Measurements from ENCODE around the gene RHCE. TPM values are rescaled to one million over a fixed set of nuclear protein-coding genes. Genes with fewer than 3 reads are reported as not detected.

The RHCE gene
- total RNA-seq, 4 donors from 2014 or later, result not detected

DNA sequence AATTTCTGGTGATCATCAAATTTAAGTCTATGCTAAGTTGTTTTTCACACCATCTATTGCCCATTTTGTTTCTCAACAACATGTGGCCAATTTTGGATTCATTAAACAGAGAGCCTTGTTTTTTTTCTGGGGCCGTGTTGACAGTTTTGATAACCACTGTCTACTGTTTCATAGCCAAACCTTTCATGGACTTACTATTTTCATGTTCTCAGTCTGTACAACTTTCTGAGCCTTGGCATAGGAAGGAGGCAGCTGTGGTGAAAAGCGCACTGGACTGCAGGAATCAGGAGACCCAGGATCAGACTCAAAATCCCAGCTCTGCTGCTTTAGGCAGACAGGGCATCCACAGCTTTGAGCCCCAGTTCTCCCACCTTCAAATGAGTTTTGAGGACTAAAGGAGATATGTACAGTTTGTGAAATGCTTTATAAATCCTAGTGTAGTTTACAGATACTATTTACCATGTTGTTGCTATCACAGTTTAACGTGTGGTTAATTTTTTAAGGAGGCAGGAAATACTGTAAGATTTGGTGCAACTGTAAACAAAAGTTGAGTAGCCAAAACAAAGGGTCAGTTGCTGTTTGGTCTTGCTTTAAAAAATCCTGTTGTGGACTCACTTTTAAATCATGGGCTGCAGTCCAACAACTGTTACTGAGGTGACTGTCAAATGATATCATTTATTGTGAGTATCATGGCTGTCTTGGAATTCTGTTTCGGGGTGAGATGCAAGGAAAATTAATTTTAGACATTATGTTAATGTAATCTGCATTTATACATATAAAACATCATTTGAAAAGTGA is 13.0 kb upstream of the RHCE start:
- H3K4me1 ChIP-seq, result peaks cover 24 to 59% (median 29%) of the 10 kb centered on the region in 4 donors
- H3K9me3 ChIP-seq, result no peaks in the 10 kb centered on the region
- in situ Hi-C loops (cut with MboI; ENCODE audit: low pct_ligation_motif_present in 1 of 4, low pct_unique_long_range_greater_than_20kb in 1 of 4, low sequenced_read_pairs in 3 of 4) (no loop called here), intact Hi-C loops (cut with DNase I; ENCODE audit: low total_unique reads) (no loop called here)
- no peaks in the 10 kb centered on the region for H3K27me3 ChIP-seq
- no peak overlapping the region for H3K4me3 ChIP-seq
- H3K36me3 ChIP-seq, result no peaks in the 10 kb centered on the region
- TF ChIP-seq, protein P1, sequence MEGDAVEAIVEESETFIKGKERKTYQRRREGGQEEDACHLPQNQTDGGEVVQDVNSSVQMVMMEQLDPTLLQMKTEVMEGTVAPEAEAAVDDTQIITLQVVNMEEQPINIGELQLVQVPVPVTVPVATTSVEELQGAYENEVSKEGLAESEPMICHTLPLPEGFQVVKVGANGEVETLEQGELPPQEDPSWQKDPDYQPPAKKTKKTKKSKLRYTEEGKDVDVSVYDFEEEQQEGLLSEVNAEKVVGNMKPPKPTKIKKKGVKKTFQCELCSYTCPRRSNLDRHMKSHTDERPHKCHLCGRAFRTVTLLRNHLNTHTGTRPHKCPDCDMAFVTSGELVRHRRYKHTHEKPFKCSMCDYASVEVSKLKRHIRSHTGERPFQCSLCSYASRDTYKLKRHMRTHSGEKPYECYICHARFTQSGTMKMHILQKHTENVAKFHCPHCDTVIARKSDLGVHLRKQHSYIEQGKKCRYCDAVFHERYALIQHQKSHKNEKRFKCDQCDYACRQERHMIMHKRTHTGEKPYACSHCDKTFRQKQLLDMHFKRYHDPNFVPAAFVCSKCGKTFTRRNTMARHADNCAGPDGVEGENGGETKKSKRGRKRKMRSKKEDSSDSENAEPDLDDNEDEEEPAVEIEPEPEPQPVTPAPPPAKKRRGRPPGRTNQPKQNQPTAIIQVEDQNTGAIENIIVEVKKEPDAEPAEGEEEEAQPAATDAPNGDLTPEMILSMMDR (IDR thresholded peaks at IDR 0.05), result no peak
- TF ChIP-seq POLR2A (IDR thresholded peaks at IDR 0.05) (no peak), POLR2AphosphoS5 (IDR thresholded peaks at IDR 0.05) (no peak), EP300 (IDR thresholded peaks at IDR 0.05; ENCODE audit: low read depth) (no peak)
- no peak for DNase-seq
- H3K27ac ChIP-seq, result peak overlapping the region in 3 of 4 donors; percentile 10 to 37 (median 36)
- WGBS, 2 donors (ENCODE audit: low coverage in 1 of 2), result 66 to 67% methylated on average over 4 of the region's 4 CpGs

DNA sequence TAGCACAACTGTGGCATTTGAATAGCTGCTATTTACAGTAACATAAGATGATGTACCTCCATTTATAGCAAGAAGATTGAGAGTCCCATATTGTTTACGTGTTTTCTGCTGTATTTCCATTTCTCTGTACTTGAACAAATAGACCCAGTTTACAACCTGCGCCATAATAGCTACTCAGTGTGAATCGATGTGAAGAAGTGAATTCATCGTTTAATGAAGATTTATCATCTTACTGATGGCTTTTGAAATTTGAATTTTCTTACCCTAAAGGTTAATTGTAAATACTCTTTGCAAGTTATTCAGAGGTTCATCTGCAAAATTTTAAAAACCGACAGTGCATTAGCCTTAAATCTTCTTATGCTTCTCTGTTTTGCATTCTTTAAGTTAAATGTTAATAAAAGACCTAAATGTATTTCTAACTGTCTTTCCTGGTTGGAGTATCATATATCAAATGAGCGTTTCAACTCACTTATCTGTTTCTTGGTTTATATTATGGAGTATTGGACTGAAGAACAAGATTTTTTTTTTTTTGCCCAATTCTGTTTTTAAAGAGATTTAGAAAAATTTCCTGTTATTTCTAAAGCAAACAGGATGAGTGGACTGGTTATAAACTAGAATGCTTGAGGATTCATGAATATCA is 12.2 kb upstream of the RHCE start:
- no peaks in the 10 kb centered on the region for H3K9me3 ChIP-seq
- peak overlapping the region in 3 of 4 donors; percentile 36 to 97 (median 37) for H3K27ac ChIP-seq
- WGBS, 2 donors (ENCODE audit: low coverage in 1 of 2), result 70 to 80% methylated on average over 6 of the region's 6 CpGs
- no peaks in the 10 kb centered on the region for H3K27me3 ChIP-seq
- no peaks in the 10 kb centered on the region for H3K36me3 ChIP-seq
- in situ Hi-C loops (cut with MboI; ENCODE audit: low pct_ligation_motif_present in 1 of 4, low pct_unique_long_range_greater_than_20kb in 1 of 4, low sequenced_read_pairs in 3 of 4), result no loop called here
- TF ChIP-seq, protein P1 (IDR thresholded peaks at IDR 0.05), result no peak
- TF ChIP-seq POLR2A (IDR thresholded peaks at IDR 0.05) (no peak), EP300 (IDR thresholded peaks at IDR 0.05; ENCODE audit: low read depth) (no peak), POLR2AphosphoS5 (IDR thresholded peaks at IDR 0.05) (no peak)
- peak overlapping the region in 1 of 4 donors; percentile 100 for H3K4me3 ChIP-seq
- H3K4me1 ChIP-seq, result peaks cover 24 to 59% (median 29%) of the 10 kb centered on the region in 4 donors
- no peak for DNase-seq
- intact Hi-C loops (cut with DNase I; ENCODE audit: low total_unique reads), result no loop called here

DNA sequence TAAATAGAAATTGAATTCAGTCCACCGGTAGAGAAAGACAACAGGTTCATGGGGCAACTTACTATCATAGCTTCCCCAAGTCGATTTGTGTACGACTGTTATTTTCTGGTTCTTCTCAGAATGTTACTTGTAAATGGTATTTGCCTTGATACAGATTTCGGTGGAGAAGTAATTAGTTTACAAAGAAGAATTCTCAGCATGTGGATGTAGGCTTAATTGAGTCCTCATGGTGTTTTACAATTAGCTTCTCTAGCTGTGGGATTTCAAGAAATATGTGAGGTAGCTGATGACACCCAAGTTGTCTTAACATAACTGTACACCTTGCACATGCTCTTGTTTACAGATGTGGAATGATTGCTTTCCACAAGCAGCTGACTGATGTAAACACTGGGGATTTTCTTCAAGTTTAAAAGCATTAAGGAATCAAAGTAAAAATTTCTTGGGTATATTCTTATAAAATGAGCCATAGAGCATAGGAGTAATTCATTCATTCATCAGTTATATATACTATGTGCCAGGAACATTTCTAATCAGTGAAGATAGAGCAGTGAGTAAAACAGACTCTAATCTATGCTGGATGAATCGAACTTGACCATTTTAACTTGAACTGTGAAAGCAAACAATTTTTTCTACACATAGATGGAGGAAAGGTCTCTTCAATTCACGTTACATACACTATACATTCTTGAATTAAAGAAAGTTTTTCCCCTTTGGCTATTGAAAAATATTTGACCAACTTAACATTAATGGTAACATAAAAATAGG is 11.5 kb upstream of the RHCE start:
- peak overlapping the region; percentile 94 to 97 (median 96) for H3K27ac ChIP-seq
- DNase-seq, result no peak
- peaks cover 24 to 59% (median 29%) of the 10 kb centered on the region in 4 donors for H3K4me1 ChIP-seq
- no peaks in the 10 kb centered on the region for H3K9me3 ChIP-seq
- 12 to 19% methylated on average over 6 of the region's 6 CpGs for WGBS, 2 donors (ENCODE audit: low coverage in 1 of 2)
- intact Hi-C loops (cut with DNase I; ENCODE audit: low total_unique reads) (no loop called here), in situ Hi-C loops (cut with MboI; ENCODE audit: low pct_ligation_motif_present in 1 of 4, low pct_unique_long_range_greater_than_20kb in 1 of 4, low sequenced_read_pairs in 3 of 4) (no loop called here)
- H3K36me3 ChIP-seq, result no peaks in the 10 kb centered on the region
- H3K4me3 ChIP-seq, result peak overlapping the region; percentile 59 to 100 (median 97)
- no peaks in the 10 kb centered on the region for H3K27me3 ChIP-seq
- TF ChIP-seq, protein P1 (IDR thresholded peaks at IDR 0.05), result no peak
- TF ChIP-seq POLR2AphosphoS5 (IDR thresholded peaks at IDR 0.05), result no peak
- no peak for TF ChIP-seq POLR2A (IDR thresholded peaks at IDR 0.05)
- TF ChIP-seq EP300 (IDR thresholded peaks at IDR 0.05; ENCODE audit: low read depth), result no peak
